Measurements from ENCODE around the gene MLXIPL.
"Not testable (repeated sequence)": the region's sequence is repeated elsewhere in the genome, so short reads cannot be mapped to it uniquely, and the experiment has no call there.

Gene MLXIPL

GRCh38 chr7:73555411-73555982 lies 68.8 kb downstream of the MLXIPL start:
- Histone ChIP-seq H3K4me3 (ENCODE audit: low read depth, low read length) (no peak overlapping the region), H3K27me3 (replicated peaks) (no peaks in the 10 kb centered on the region), H3K27ac (no peak overlapping the region), H3K36me3 (replicated peaks) (peaks cover 14% of the 10 kb centered on the region)
- in situ Hi-C loops (cut with HindIII; ENCODE audit: low pct_ligation_motif_present, low sequenced_read_pairs), result no loop called here
- DNase-seq, result no peak
- TF ChIP-seq, protein P1, sequence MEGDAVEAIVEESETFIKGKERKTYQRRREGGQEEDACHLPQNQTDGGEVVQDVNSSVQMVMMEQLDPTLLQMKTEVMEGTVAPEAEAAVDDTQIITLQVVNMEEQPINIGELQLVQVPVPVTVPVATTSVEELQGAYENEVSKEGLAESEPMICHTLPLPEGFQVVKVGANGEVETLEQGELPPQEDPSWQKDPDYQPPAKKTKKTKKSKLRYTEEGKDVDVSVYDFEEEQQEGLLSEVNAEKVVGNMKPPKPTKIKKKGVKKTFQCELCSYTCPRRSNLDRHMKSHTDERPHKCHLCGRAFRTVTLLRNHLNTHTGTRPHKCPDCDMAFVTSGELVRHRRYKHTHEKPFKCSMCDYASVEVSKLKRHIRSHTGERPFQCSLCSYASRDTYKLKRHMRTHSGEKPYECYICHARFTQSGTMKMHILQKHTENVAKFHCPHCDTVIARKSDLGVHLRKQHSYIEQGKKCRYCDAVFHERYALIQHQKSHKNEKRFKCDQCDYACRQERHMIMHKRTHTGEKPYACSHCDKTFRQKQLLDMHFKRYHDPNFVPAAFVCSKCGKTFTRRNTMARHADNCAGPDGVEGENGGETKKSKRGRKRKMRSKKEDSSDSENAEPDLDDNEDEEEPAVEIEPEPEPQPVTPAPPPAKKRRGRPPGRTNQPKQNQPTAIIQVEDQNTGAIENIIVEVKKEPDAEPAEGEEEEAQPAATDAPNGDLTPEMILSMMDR (IDR thresholded peaks at IDR 0.05; ENCODE audit: low read depth, low read length, missing control alignments), result no peak

DNA sequence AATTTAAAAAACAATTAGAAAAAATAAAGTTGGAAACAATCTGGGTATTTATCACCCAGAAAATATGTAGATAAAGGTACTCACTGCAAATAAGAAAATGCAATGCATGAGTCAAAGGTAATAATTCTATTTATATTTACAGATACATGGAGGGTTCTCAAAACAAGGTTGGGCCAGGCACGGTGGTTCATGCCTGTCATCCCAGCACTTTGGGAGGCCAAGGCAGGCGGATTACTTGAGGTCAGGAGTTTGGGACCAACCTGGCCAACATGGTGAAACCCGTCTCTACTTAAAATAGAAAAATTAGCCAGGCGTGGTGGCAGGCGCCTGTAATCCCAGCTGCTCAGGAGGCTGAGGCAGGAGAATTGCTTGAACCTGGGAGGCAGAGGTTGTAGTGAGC lies 74.2 kb downstream of the MLXIPL start:
- H3K36me3 ChIP-seq (replicated peaks), result peaks cover 34% of the 10 kb centered on the region
- H3K4me3 ChIP-seq (ENCODE audit: low read depth, low read length); H3K27ac ChIP-seq; DNase-seq; in situ Hi-C loops (cut with HindIII; ENCODE audit: low pct_ligation_motif_present, low sequenced_read_pairs); H3K27me3 ChIP-seq (replicated peaks): not testable (repeated sequence)

DNA sequence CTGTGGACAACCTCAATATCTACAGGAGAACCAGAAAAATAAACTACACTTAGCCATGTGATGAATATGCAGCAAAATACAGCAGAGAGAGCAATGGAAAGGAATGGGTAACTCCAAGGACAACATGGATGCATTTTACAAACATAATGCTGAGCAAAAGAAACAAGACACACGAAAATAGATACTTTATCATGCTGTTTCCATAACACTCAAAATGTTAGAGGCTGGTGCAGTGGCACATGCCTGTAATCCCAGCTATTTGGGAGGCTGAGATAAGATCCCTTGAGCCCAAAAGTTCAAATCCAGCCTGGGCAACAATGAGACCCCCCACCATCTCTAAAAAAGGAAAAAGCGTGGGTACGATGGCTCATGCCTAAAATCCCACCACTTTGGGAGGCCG lies 75.1 kb downstream of the MLXIPL start:
- TF ChIP-seq, protein P1 (IDR thresholded peaks at IDR 0.05; ENCODE audit: low read depth, low read length, missing control alignments), result no peak
- Histone ChIP-seq H3K36me3 (replicated peaks) (peaks cover 34% of the 10 kb centered on the region), H3K4me3 (ENCODE audit: low read depth, low read length) (no peak overlapping the region), H3K27ac (no peak overlapping the region), H3K27me3 (replicated peaks) (no peaks in the 10 kb centered on the region)
- in situ Hi-C loops (cut with HindIII; ENCODE audit: low pct_ligation_motif_present, low sequenced_read_pairs), result no loop called here
- no peak for DNase-seq

- Histone ChIP-seq H3K4me3 (ENCODE audit: low read depth, low read length) (no peak overlapping the region), H3K27ac (no peak overlapping the region), H3K27me3 (replicated peaks) (no peaks in the 10 kb centered on the region), H3K36me3 (replicated peaks) (peaks cover 35% of the 10 kb centered on the region)
- DNase-seq, result no peak
- in situ Hi-C loops (cut with HindIII; ENCODE audit: low pct_ligation_motif_present, low sequenced_read_pairs), result no loop called here
- TF ChIP-seq, protein P1 (IDR thresholded peaks at IDR 0.05; ENCODE audit: low read depth, low read length, missing control alignments), result no peak
Observed at GRCh38 chr7:73547841-73548240, 76.5 kb downstream of the MLXIPL start.

GRCh38 chr7:73544678-73545077 lies 79.6 kb downstream of the MLXIPL start:
- H3K27me3 ChIP-seq (replicated peaks), result no peaks in the 10 kb centered on the region
- H3K36me3 ChIP-seq (replicated peaks), result peaks cover 37% of the 10 kb centered on the region

More at GRCh38 chr7:73544678-73545077, 79.6 kb downstream of the MLXIPL start:
- H3K27ac ChIP-seq, result no peak overlapping the region
- no peak overlapping the region for H3K4me3 ChIP-seq (ENCODE audit: low read depth, low read length)
- TF ChIP-seq, protein P1 (IDR thresholded peaks at IDR 0.05; ENCODE audit: low read depth, low read length, missing control alignments), result no peak
- no peak for DNase-seq
- in situ Hi-C loops (cut with HindIII; ENCODE audit: low pct_ligation_motif_present, low sequenced_read_pairs), result no loop called here

Measured in brain microvascular endothelial cell (primary cell).